ENCODE measurements around the gene GRK2.

Gene GRK2

GRCh38 chr11:67304511-67305113 is 38.3 kb downstream of the GRK2 start:
- Mint-ChIP-seq H3K4me3 (peak overlapping the region in 1 of 2 donors; percentile 77), H3K4me1 (peaks cover 20% of the 10 kb centered on the region), H3K27me3 (no peaks in the 10 kb centered on the region), H3K27ac (peak overlapping the region; percentile 52 to 82), H3K9me3 (no peaks in the 10 kb centered on the region)
- ATAC-seq (no peak), DNase-seq (no peak)

- DNase-seq (no peak), ATAC-seq (no peak)
- no peak overlapping the region for H3K27ac Mint-ChIP-seq
- no peak overlapping the region for H3K4me3 Mint-ChIP-seq
- no peaks in the 10 kb centered on the region for H3K27me3 Mint-ChIP-seq
- peaks cover 25% of the 10 kb centered on the region for H3K4me1 Mint-ChIP-seq
- H3K9me3 Mint-ChIP-seq, result no peaks in the 10 kb centered on the region
These were observed 40.7 kb downstream of the GRK2 start for GRCh38 chr11:67306769-67307544.

GRCh38 chr11:67307545-67308001 is 41.3 kb downstream of the GRK2 start:
- Mint-ChIP-seq H3K4me1 (peaks cover 25% of the 10 kb centered on the region), H3K27me3 (no peaks in the 10 kb centered on the region), H3K9me3 (no peaks in the 10 kb centered on the region), H3K27ac (no peak overlapping the region), H3K4me3 (no peak overlapping the region)
- DNase-seq (no peak), ATAC-seq (no peak)

- no peak for ATAC-seq
These were observed 42.0 kb downstream of the GRK2 start for GRCh38 chr11:67308031-67308866.

GRCh38 chr11:67309166-67309565 is 42.9 kb downstream of the GRK2 start:
- no peak for DNase-seq
- Mint-ChIP-seq H3K4me3 (no peak overlapping the region), H3K27me3 (no peaks in the 10 kb centered on the region), H3K27ac (no peak overlapping the region), H3K4me1 (peaks cover 32% of the 10 kb centered on the region), H3K9me3 (no peaks in the 10 kb centered on the region)
- no peak for ATAC-seq

More at GRCh38 chr11:67308031-67308866, 42.0 kb downstream of the GRK2 start:
- DNase-seq, result no peak
- Mint-ChIP-seq H3K9me3 (no peaks in the 10 kb centered on the region), H3K4me3 (no peak overlapping the region), H3K27ac (no peak overlapping the region), H3K4me1 (peaks cover 27% of the 10 kb centered on the region), H3K27me3 (no peaks in the 10 kb centered on the region)

- DNase-seq, result no peak
- ATAC-seq, result no peak
- Mint-ChIP-seq H3K4me3 (no peak overlapping the region), H3K4me1 (peaks cover 28% of the 10 kb centered on the region), H3K9me3 (no peaks in the 10 kb centered on the region), H3K27ac (no peak overlapping the region), H3K27me3 (no peaks in the 10 kb centered on the region)
These were observed 43.4 kb downstream of the GRK2 start for GRCh38 chr11:67309661-67310061.

GRCh38 chr11:67310246-67311050 is 44.2 kb downstream of the GRK2 start:
- Mint-ChIP-seq H3K27me3 (no peaks in the 10 kb centered on the region), H3K9me3 (no peaks in the 10 kb centered on the region), H3K4me3 (no peak overlapping the region), H3K27ac (no peak overlapping the region), H3K4me1 (peaks cover 24% of the 10 kb centered on the region)
- no peak for DNase-seq
- peak; percentile 14 for ATAC-seq

- H3K4me3 Mint-ChIP-seq, result no peak overlapping the region
- DNase-seq, result no peak
- H3K9me3 Mint-ChIP-seq, result no peaks in the 10 kb centered on the region
These were observed 44.8 kb downstream of the GRK2 start for GRCh38 chr11:67311051-67311555.

GRCh38 chr11:67311556-67312082 is 45.3 kb downstream of the GRK2 start:
- Mint-ChIP-seq H3K4me1 (peaks cover 24% of the 10 kb centered on the region), H3K27ac (no peak overlapping the region), H3K9me3 (no peaks in the 10 kb centered on the region), H3K27me3 (no peaks in the 10 kb centered on the region), H3K4me3 (no peak overlapping the region)
- ATAC-seq, result no peak
- no peak for DNase-seq

More at GRCh38 chr11:67311051-67311555, 44.8 kb downstream of the GRK2 start:
- Mint-ChIP-seq H3K4me1 (peaks cover 24% of the 10 kb centered on the region), H3K27me3 (no peaks in the 10 kb centered on the region), H3K27ac (no peak overlapping the region)
- ATAC-seq, result no peak

GRCh38 chr11:67312187-67313021 is 46.1 kb downstream of the GRK2 start:
- Mint-ChIP-seq H3K4me3 (no peak overlapping the region), H3K27ac (peak overlapping the region in 1 of 2 donors; percentile 89), H3K27me3 (no peaks in the 10 kb centered on the region), H3K4me1 (peaks cover 24% of the 10 kb centered on the region), H3K9me3 (no peaks in the 10 kb centered on the region)
- ATAC-seq, result no peak
- peak in 1 of 2 donors; percentile 18 for DNase-seq

- Mint-ChIP-seq H3K4me1 (peaks cover 31% of the 10 kb centered on the region), H3K27ac (no peak overlapping the region), H3K9me3 (no peaks in the 10 kb centered on the region), H3K4me3 (no peak overlapping the region), H3K27me3 (no peaks in the 10 kb centered on the region)
- no peak for DNase-seq
- ATAC-seq, result no peak
These were observed 47.0 kb downstream of the GRK2 start for GRCh38 chr11:67313125-67313890.

- H3K4me1 Mint-ChIP-seq, result peaks cover 37% of the 10 kb centered on the region
- no peak overlapping the region for H3K4me3 Mint-ChIP-seq
These were observed 47.9 kb downstream of the GRK2 start for GRCh38 chr11:67314218-67314617.

GRCh38 chr11:67315325-67315909 is 49.1 kb downstream of the GRK2 start:
- Mint-ChIP-seq H3K4me1 (peaks cover 43% of the 10 kb centered on the region), H3K27ac (no peak overlapping the region), H3K9me3 (no peaks in the 10 kb centered on the region), H3K4me3 (peak overlapping the region; percentile 39 to 56), H3K27me3 (no peaks in the 10 kb centered on the region)
- DNase-seq (no peak), ATAC-seq (no peak)

More at GRCh38 chr11:67314218-67314617, 47.9 kb downstream of the GRK2 start:
- DNase-seq (no peak), ATAC-seq (no peak)
- no peak overlapping the region for H3K27ac Mint-ChIP-seq
- no peaks in the 10 kb centered on the region for H3K9me3 Mint-ChIP-seq
- H3K27me3 Mint-ChIP-seq, result no peaks in the 10 kb centered on the region
